ENCODE measurements around the gene BCAS3.

BCAS3 gene

GRCh38 chr17:61155590-61156237 lies 478.1 kb downstream of the BCAS3 start:
- DNase-seq (ENCODE audit: low read depth in 2 of 2): no peak

- DNase-seq (ENCODE audit: low read depth in 2 of 2): no peak
These were observed 479.7 kb downstream of the BCAS3 start for GRCh38 chr17:61157246-61157886.

GRCh38 chr17:61158376-61158775 lies 480.7 kb downstream of the BCAS3 start:
- no peak for DNase-seq (ENCODE audit: low read depth in 2 of 2)

GRCh38 chr17:61159221-61159814 lies 481.7 kb downstream of the BCAS3 start:
- no peak for DNase-seq (ENCODE audit: low read depth in 2 of 2)

GRCh38 chr17:61160204-61160603 lies 482.6 kb downstream of the BCAS3 start:
- DNase-seq (ENCODE audit: low read depth in 2 of 2): no peak

- no peak for DNase-seq (ENCODE audit: low read depth in 2 of 2)
These were observed 483.3 kb downstream of the BCAS3 start for GRCh38 chr17:61160789-61161445.

GRCh38 chr17:61161615-61162134 lies 484.0 kb downstream of the BCAS3 start:
- DNase-seq (ENCODE audit: low read depth in 2 of 2): no peak

GRCh38 chr17:61164517-61164916 lies 486.9 kb downstream of the BCAS3 start:
- no peak for DNase-seq (ENCODE audit: low read depth in 2 of 2)

- no peak for DNase-seq (ENCODE audit: low read depth in 2 of 2)
These were observed 489.4 kb downstream of the BCAS3 start for GRCh38 chr17:61167075-61167474.

GRCh38 chr17:61168506-61168905 lies 490.9 kb downstream of the BCAS3 start:
- no peak for DNase-seq (ENCODE audit: low read depth in 2 of 2)

- no peak for DNase-seq (ENCODE audit: low read depth in 2 of 2)
These were observed 496.7 kb downstream of the BCAS3 start for GRCh38 chr17:61174310-61174709.

- DNase-seq (ENCODE audit: low read depth in 2 of 2): no peak
These were observed 497.9 kb downstream of the BCAS3 start for GRCh38 chr17:61175298-61176142.

- no peak for DNase-seq (ENCODE audit: low read depth in 2 of 2)
These were observed 499.7 kb downstream of the BCAS3 start for GRCh38 chr17:61177351-61177750.

GRCh38 chr17:61178284-61178683 lies 500.6 kb downstream of the BCAS3 start:
- no peak for DNase-seq (ENCODE audit: low read depth in 2 of 2)

GRCh38 chr17:61179380-61179806 lies 501.7 kb downstream of the BCAS3 start:
- no peak for DNase-seq (ENCODE audit: low read depth in 2 of 2)

GRCh38 chr17:61183793-61184192 lies 506.1 kb downstream of the BCAS3 start:
- DNase-seq (ENCODE audit: low read depth in 2 of 2): no peak

- DNase-seq (ENCODE audit: low read depth in 2 of 2): no peak
These were observed 507.7 kb downstream of the BCAS3 start for GRCh38 chr17:61185385-61185784.

GRCh38 chr17:61187038-61187437 lies 509.4 kb downstream of the BCAS3 start:
- no peak for DNase-seq (ENCODE audit: low read depth in 2 of 2)

- DNase-seq (ENCODE audit: low read depth in 2 of 2): no peak
These were observed 510.4 kb downstream of the BCAS3 start for GRCh38 chr17:61188081-61188480.

- no peak for DNase-seq (ENCODE audit: low read depth in 2 of 2)
These were observed 512.3 kb downstream of the BCAS3 start for GRCh38 chr17:61189968-61190367.

- DNase-seq (ENCODE audit: low read depth in 2 of 2): no peak
These were observed 518.7 kb downstream of the BCAS3 start for GRCh38 chr17:61196302-61196704.

- no peak for DNase-seq (ENCODE audit: low read depth in 2 of 2)
These were observed 519.1 kb downstream of the BCAS3 start for GRCh38 chr17:61196799-61197198.

All from stimulated activated CD4-positive, alpha-beta T cell treated with anti-CD3 and anti-CD28 coated beads, Interleukin-4, amount 100 ng/mL, for 48 hours (primary cell).